Measurements from ENCODE around the gene ITGB2.

ITGB2 gene

DNA sequence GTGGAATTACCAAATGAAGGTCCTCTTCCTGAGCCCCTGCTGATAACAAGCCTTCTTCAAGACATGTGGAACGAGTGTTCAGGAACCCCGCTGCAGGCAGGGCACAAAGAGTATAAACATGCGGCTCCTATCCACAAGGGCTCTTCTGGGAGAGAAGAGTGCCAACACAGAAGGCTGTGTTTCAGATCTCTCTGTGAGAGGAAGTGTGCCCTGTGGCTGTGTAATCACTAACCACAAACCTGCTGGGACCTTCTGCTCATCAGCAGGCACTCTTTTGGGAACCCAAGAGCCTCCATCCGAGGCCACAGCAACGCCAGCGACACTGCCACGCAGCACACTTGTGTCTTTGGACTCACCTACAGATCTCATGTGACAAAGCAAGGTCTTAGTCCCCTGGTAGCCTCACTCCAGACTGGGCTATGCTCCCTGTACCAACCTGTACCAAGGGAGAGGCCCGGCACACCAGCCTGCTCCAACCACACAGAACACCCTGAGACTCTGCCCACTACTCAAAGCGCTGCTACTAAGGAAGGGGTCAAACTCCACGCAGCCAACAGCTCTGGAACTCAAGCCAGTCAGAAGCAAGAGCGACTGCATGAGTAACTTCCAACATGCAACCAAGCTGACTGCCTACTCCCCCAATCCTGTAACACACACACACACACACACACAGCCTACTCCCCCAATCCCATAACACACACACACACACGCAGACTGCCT is 55.0 kb downstream of the ITGB2 start:
- DNase-seq = peak; percentile 39 to 53

DNA sequence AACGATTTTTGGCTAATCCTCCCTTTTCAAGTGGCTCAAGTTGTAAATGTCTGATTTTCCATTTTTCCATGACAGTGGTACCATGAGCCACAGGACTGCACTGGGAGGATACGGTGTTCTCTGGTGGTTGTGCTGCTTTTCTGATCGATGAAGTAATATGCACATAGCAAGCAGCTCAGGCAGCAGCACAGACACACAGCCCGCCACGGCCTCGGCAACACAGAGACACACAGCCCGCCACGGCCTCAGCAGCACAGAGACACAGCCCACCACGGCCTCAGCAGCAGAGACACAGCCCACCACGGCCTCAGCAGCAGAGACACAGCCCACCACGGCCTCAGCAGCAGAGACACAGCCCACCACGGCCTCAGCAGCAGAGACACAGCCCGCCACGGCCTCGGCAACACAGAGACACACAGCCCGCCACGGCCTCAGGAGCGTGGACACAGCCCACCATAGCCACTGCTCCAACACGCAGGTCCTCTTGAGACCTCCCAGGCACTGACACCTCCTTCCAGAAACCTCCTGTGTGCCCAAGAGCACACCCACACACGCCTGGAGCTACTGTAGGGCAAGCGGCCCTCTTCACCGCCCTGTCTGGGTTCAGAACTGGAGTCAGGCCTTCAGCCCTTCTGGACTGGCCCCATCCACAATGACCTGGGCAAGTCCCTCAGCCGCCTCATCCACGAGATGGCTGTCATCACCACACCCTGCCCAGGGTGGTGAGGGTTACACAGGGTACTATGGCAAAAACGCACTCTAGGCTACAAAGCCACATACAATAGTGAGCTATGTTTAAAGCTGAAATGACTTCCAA is 57.6 kb downstream of the ITGB2 start:
- DNase-seq = no peak

DNA sequence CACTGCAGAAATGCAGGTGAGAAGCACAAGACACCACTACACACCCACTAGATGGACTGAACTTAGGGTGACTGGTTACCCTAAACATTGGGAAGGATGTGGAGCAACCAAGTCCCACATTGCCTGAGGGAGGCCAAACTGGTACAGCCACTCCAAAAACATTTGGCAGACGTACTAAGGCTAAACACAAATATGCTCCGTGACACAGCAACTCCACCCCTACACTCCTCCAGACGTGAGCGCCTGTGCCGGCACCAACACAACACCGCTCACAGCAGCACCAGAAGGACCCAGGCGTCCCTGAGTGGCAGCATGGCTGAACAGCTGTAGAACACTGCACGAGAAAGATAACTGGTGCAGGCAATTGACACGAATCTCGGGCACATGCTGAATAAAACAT is 61.9 kb downstream of the ITGB2 start:
- no peak for DNase-seq

- DNase-seq = no peak
Observed at GRCh38 chr21:44858291-44858690, 62.4 kb downstream of the ITGB2 start.

DNA sequence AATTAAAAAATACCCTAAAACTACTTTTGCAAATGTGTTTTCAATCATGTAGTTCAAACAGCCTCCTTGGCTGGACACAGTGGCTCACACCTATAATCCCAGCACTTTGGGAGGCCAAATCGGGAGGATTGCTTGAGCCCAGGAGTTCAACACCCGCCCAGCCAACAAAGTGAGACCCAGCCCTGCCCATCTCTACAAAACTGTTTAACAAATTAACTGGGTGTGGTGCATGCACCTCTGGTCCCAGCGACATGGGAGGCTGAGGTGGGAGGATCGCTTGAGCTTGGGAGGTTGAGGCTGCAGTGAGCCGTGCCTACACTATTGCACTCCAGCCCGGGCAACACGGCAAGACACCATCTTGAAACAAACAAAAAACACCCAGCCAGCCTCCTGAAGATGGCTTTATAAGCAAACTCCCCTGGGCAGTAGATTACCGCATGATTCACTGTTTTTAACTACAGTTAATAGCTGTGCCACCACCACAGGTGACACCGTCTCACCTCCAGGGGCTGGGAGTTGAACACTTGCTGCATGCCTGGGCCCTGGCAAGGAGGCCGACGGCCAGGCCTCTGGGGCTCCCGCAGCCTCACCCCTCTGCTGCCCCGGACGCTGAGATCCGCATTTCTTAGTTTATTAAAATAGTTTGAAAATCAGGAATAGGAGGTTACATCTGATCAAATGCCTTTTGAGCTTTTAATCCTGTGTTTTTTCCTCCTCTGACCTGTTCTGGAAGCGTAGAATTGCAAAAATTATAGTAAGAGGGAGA is 63.4 kb downstream of the ITGB2 start:
- DNase-seq = no peak

GRCh38 chr21:44856131-44856530 is 64.6 kb downstream of the ITGB2 start:
- DNase-seq = no peak

GRCh38 chr21:44855572-44855971 is 65.1 kb downstream of the ITGB2 start:
- DNase-seq = no peak

DNA sequence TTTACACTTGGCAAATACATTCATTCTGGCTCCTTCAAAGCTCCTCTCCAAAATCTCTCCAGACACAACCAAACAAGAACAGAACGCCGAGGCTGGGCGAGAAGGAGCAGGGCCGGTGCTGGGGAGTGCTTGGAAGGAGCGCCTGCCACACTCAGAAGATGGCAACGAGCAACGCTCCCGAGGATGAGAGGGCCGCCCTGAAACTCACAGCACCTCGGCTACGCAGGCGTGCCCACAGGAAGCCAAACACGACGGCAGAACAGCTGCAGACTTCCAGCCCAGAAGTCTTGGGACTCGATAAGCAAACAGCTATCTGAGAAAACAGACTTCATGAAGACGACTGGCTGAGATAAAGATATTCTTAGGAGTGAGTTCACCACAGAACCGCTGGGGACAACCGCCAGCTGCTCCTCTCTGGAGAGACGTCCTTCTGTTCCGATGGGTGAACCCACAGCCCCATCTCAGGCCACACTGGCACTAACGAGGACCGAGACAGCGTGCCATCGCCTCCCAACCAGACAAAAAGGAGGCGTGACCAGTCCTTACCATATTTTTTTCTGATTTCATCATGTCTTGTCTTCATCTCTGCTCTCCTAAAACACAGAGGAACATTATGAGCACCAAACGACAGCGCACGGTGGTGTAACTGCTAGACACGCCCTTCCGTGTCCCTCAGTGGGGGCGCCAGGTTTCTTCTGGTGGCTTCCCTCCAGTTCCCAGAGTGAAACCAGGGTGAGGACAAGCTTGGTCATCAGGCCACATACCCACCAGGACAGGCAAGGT is 65.8 kb downstream of the ITGB2 start:
- DNase-seq = no peak

DNA sequence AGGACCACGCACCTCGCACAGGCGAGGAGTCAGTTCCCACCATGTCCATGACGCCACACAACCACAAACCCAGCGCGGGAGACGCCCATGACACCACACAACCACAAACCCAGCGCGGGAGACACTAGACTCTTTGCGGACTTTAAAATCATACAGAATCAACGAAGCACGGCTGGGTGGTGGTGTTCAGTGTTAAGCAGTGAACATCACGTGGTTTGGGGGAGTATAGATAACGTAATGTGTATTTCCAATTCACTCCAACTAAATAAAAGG is 66.4 kb downstream of the ITGB2 start:
- no peak for DNase-seq

DNA sequence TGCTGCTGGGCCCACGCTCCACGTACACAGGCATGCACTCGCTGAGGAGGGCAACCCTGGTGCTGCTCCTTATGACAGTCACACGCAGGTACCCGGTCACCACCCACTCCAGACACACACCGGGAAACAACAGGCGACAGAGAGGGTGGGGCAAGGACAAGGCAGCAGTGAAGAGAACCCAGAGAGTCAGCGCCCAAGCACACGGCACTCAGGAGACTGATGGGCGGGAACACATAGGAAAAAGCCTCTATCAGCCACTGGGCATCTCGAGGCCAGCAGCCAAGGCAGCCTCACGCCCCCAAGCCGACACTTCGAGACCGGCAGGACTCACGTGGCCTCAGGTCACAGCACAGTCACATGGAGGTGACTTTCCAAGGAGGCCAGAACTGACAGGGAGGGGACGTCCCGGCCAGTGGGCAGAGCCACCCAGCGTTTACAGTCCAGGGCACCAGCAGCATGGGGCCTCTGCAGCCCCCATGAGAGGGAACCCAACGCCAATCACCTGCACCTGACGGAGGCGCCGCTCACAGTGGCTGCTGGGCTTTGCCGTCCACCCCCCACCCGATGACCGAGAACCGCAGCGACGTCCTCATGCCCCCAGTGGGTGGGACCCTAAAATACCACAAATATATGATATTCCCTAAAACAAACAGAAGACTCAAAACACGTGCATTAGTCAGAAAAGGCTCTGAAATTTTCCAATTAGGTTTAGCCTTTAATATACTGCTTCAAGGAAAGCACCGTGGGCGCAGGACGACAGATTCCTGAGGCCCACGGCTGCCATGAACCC is 66.9 kb downstream of the ITGB2 start:
- no peak for DNase-seq

- DNase-seq = no peak
Observed at GRCh38 chr21:44850905-44851657, 69.6 kb downstream of the ITGB2 start.

DNA sequence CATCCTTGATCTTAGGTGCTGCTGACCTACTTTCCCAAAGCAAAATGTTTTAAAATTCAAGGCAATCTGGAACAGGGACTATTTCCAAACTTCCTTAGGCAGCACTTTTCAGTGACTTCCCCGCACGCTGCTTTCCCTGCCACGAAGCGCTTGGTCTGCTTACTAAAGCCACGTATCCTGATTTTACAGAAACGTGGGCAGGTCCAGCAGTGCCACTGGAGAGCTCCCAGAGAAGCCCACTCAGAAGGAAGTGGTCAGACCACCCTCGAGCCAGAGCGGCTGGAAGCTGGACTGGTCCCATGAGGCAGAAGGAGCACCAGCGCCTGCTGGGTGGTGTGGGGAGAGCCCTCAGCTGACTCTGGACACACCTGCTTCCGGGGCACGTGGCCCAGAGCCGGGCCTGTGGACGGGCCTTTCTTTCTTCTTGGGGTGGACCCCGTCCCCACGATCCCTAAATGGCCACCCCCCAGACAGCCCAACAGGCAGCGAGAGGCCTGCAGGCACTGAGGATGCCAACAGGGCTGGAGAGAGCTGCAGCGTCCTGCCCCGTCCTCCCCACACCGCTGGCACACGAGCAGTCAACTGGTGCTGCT is 70.4 kb downstream of the ITGB2 start:
- DNase-seq = no peak

- no peak for DNase-seq
Observed at GRCh38 chr21:44849616-44850130, 71.0 kb downstream of the ITGB2 start.

GRCh38 chr21:44848821-44849521 is 71.7 kb downstream of the ITGB2 start:
- DNase-seq = no peak

- no peak for DNase-seq
Observed at GRCh38 chr21:44847261-44848056, 73.2 kb downstream of the ITGB2 start.

DNA sequence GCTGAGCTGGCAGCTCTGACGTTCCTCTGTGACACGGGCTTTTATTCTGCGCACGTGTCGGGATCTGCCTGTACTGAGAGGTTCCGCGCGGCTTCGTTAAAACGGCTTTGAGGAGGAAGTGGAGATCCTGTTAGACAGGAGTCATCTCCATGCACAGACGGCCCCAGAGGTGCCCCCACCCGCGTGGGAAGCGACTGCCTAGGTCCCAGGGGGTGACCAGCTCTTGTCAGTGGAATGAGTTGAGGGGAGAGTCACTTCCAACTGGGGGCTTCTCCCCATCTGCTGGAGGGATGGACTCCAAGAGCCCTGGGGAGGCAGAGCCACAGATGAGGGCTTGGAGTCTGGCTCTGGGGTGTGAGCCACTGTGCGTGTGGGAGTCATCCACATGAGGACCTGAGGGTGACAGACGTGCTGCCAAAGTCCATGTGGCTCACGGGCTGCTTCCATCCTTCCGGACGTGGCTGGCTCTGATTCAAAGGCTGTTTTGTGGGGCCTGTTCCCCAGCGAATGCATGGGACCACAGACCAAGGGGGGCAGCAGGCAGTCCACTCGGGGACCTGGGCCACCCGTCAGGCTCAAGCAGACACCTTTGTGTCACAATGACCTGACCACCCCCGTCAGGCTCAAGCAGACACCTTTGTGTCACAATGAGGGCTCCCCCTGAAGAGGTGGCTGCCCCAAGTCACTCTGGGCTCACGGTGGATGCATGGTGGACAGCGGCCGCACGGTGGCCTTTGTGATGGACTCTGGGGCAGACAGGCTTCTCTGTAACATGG is 74.0 kb downstream of the ITGB2 start:
- peak; percentile 47 to 66 for DNase-seq

DNA sequence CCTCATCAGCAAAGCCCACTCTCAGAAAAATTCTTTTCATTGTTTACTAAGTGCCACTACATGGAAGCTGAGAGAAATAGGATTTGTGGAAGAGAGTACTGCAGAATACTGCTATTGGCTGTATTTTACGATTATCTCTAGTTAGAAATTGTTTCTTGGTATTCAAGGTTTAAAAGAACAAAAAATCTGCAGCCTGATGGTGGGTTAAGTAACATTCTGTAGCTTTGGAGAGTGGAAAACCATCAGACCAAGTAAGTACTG is 74.5 kb downstream of the ITGB2 start:
- DNase-seq = no peak

GRCh38 chr21:44845418-44846223 is 75.1 kb downstream of the ITGB2 start:
- peak; percentile 77 to 83 for DNase-seq

All from activated CD4-positive, alpha-beta T cell treated with anti-CD3 and anti-CD28 coated beads, Interleukin-2, amount 50 U/mL, for 48 hours (primary cell).